Tibial artery (tissue), 4 donors: ENCODE results near the gene AKAP9.

Experiments
- DNase-seq, 2 donors: peaks; one replicate each; pipeline ENCODE4 v3.0.0-alpha.2; 2019
- H3K27ac ChIP-seq, 2 donors: fragments of 200-600 bp; sonication (generic) in 1 of 2; 1 replicate in 1 of 2; 2 replicates in 1 of 2; pipeline ENCODE4 v1.5.1; 2018 to 2019; ENCODE audit warnings: mild to moderate bottlenecking in 1 of 2
- H3K27me3 ChIP-seq, 2 donors: fragments of 200-600 bp; sonication (generic) in 1 of 2; one replicate each; pipeline versions ENCODE4 v1.5.1 to v1.6.0; 2016 to 2019
- H3K36me3 ChIP-seq, 3 donors: fragments of 200-600 bp; sonication (generic) in 2 of 3; one replicate each; pipeline ENCODE4 v1.5.1; 2016 to 2019; ENCODE audit warnings: mild to moderate bottlenecking in 2 of 3
- H3K4me1 ChIP-seq, 4 donors: fragments of 200-600 bp; sonication (generic) in 2 of 4; 1 replicate in 3 of 4; 2 replicates in 1 of 4; pipeline ENCODE4 v1.5.1; 2016 to 2019
- H3K4me3 ChIP-seq, 2 donors: fragments of 200-600 bp; sonication (generic) in 1 of 2; 1 replicate in 1 of 2; 2 replicates in 1 of 2; pipeline ENCODE4 v1.5.1; 2018 to 2019; ENCODE audit warnings: mild to moderate bottlenecking in 2 of 2
- H3K9me3 ChIP-seq, 3 donors: fragments of 200-600 bp; sonication (generic) in 1 of 3; one replicate each; pipeline ENCODE4 v1.5.1; 2016 to 2019
- CTCF ChIP-seq, 2 experiments: fragments of 200-600 bp in 1 of 2; fragments of 450-650 bp in 1 of 2; IDR thresholded peaks; one replicate each; pipeline ENCODE4 v1.5.1; 2017 to 2019; ENCODE audit warnings: antibody characterized with exemption in 2 of 2, mild to moderate bottlenecking in 1 of 2, moderate library complexity in 1 of 2
- intact Hi-C: fragments of 100-400 bp; cut with DNase I; formaldehyde crosslinking; loops from one replicate; pipeline ENCODE4 v1.15.0; 2023; ENCODE audit warnings: low total_unique reads

AKAP9 gene

DNA sequence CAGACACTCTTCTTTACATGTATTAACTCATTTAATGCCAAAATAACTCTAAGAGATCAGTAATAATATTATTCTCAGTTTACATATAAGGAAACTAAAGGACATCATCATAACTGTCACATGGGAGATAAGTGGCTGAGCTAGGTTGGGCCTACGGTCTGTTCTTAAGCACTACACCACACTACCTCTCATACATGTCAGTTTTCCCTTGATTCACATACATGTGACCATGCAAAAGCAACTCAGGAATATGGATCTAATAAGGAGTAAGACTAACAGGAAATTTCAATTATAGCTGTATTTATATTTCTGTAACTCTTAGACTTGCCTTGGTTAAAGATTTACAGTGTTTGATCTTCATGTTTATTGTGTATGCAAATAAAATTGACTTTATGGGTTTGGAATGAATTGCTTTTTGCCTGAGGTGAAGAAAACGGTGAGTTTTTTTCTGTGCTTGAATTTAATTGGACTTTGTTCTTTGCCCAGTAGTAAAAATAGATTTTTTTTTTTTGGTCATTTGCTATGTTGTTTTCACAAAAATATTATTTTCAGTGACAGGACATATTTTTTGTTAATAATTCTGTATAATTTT lies 123.9 kb downstream of the AKAP9 start:
- Histone ChIP-seq H3K9me3 (no peaks in the 10 kb centered on the region), H3K4me3 (no peak overlapping the region), H3K27me3 (no peaks in the 10 kb centered on the region), H3K4me1 (no peaks in the 10 kb centered on the region), H3K36me3 (peaks cover 13 to 49% (median 25%) of the 10 kb centered on the region in 3 donors), H3K27ac (no peak overlapping the region)
- DNase-seq: no peak
- intact Hi-C loops: no loop called here
- TF ChIP-seq CTCF (IDR thresholded peaks at IDR 0.05): no peak

- H3K4me1 ChIP-seq: no peaks in the 10 kb centered on the region
- no peak overlapping the region for H3K27ac ChIP-seq
- no peaks in the 10 kb centered on the region for H3K27me3 ChIP-seq
- no peak overlapping the region for H3K4me3 ChIP-seq
- H3K36me3 ChIP-seq: peaks cover 34 to 69% (median 50%) of the 10 kb centered on the region in 3 donors
- no peaks in the 10 kb centered on the region for H3K9me3 ChIP-seq
- DNase-seq: no peak
- intact Hi-C loops: no loop called here
- no peak for TF ChIP-seq CTCF (IDR thresholded peaks at IDR 0.05)
Measured at GRCh38 chr7:92071032-92071431, 130.4 kb downstream of the AKAP9 start.

GRCh38 chr7:92072121-92072520 lies 131.5 kb downstream of the AKAP9 start:
- Histone ChIP-seq H3K27me3 (no peaks in the 10 kb centered on the region), H3K4me3 (no peak overlapping the region), H3K9me3 (no peaks in the 10 kb centered on the region), H3K27ac (no peak overlapping the region), H3K36me3 (peaks cover 42 to 62% (median 46%) of the 10 kb centered on the region in 3 donors), H3K4me1 (no peaks in the 10 kb centered on the region)
- intact Hi-C loops: no loop called here
- no peak for TF ChIP-seq CTCF (IDR thresholded peaks at IDR 0.05)
- no peak for DNase-seq

- Histone ChIP-seq H3K27ac (no peak overlapping the region), H3K27me3 (no peaks in the 10 kb centered on the region), H3K4me1 (no peaks in the 10 kb centered on the region), H3K4me3 (no peak overlapping the region), H3K9me3 (no peaks in the 10 kb centered on the region), H3K36me3 (peaks cover 42 to 62% (median 46%) of the 10 kb centered on the region in 3 donors)
- intact Hi-C loops: no loop called here
- no peak for TF ChIP-seq CTCF (IDR thresholded peaks at IDR 0.05)
- DNase-seq: no peak
Measured at GRCh38 chr7:92072708-92073107, 132.0 kb downstream of the AKAP9 start.

- TF ChIP-seq CTCF (IDR thresholded peaks at IDR 0.05): no peak
- Histone ChIP-seq H3K27me3 (no peaks in the 10 kb centered on the region), H3K4me3 (no peak overlapping the region), H3K9me3 (no peaks in the 10 kb centered on the region), H3K27ac (no peak overlapping the region), H3K36me3 (peaks cover 44 to 63% (median 54%) of the 10 kb centered on the region in 3 donors), H3K4me1 (no peaks in the 10 kb centered on the region)
- DNase-seq: no peak
- intact Hi-C loops: no loop called here
Measured at GRCh38 chr7:92075455-92076158, 134.9 kb downstream of the AKAP9 start.
